Hepatocyte (in vitro differentiated cells): ENCODE measurements around the gene ABCC9.

ENCODE experiments used
- EZH2 ChIP-seq: fragments of 200-600 bp; sonication (generic); IDR thresholded peaks from 2 replicates; pipeline ENCODE4 v1.6.1; 2016; ENCODE audit warnings: antibody characterized with exemption, mild to moderate bottlenecking, borderline replicate concordance
- EZH2phosphoT487 ChIP-seq: fragments of 200-600 bp; sonication (generic); IDR thresholded peaks from one replicate; pipeline ENCODE4 v1.6.1; 2018; ENCODE audit warnings: antibody characterized with exemption, mild to moderate bottlenecking, low read depth, moderate library complexity; ENCODE audit not compliant: unreplicated experiment, severe bottlenecking
- TF ChIP-seq, protein P1 (sequence below): fragments of 200-600 bp; sonication (generic); IDR thresholded peaks from 2 replicates; pipeline ENCODE4 v1.5.1; 2016; ENCODE audit warnings: antibody characterized with exemption, mild to moderate bottlenecking; ENCODE audit not compliant: poor library complexity

DNA sequence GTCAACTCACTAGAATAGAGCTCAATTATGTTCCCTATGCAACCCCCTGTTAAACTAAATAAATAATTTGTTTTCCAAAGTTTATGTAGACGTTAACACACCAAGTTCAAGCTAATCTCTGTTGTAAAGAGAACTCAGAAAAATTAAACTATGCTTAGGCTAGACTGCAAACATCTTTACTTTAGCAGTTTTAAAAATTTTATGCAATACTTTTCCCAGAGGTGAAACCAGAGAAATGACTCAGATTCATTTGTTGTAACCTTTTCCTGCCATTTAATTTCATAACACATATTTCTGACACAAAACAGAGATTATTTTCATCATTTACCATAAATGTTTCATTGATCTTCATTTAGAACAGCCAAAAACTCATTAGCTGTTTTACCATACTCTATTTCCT lies 27.4 kb downstream of the ABCC9 start:
- TF ChIP-seq, protein P1, sequence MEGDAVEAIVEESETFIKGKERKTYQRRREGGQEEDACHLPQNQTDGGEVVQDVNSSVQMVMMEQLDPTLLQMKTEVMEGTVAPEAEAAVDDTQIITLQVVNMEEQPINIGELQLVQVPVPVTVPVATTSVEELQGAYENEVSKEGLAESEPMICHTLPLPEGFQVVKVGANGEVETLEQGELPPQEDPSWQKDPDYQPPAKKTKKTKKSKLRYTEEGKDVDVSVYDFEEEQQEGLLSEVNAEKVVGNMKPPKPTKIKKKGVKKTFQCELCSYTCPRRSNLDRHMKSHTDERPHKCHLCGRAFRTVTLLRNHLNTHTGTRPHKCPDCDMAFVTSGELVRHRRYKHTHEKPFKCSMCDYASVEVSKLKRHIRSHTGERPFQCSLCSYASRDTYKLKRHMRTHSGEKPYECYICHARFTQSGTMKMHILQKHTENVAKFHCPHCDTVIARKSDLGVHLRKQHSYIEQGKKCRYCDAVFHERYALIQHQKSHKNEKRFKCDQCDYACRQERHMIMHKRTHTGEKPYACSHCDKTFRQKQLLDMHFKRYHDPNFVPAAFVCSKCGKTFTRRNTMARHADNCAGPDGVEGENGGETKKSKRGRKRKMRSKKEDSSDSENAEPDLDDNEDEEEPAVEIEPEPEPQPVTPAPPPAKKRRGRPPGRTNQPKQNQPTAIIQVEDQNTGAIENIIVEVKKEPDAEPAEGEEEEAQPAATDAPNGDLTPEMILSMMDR = no peak
- TF ChIP-seq EZH2phosphoT487 (no peak), EZH2 (no peak)
